Common myeloid progenitor, CD34-positive (primary cell): ENCODE results near the gene C1orf21.

Experiments
- CTCF ChIA-PET: fragments of 350-600 bp; sonication (Branson Sonifier 250); formaldehyde crosslinking; loops from one replicate; lab custom pipeline; 2021; ENCODE audit warnings: antibody characterized with exemption; lab: Charles Lee
- POLR2A ChIA-PET: fragments of 350-600 bp; sonication (Branson Sonifier 250); formaldehyde crosslinking; loops from one replicate; lab custom pipeline; 2021; ENCODE audit warnings: antibody characterized with exemption; lab: Charles Lee
- DNase-seq, 3 donors: peaks; one replicate each; pipeline versions ENCODE4 v3.0.0 to v3.0.0-alpha.2; 2013
- H3K27ac ChIP-seq, 2 experiments: 1 replicate in 1 of 2; 2 replicates in 1 of 2; pipeline ENCODE4 v1.7.0; 2013; ENCODE audit warnings: inconsistent platforms in 2 of 2, low read length in 2 of 2, mild to moderate bottlenecking in 2 of 2, low read depth in 1 of 2, moderate library complexity in 1 of 2; ENCODE audit not compliant: severe bottlenecking in 2 of 2, insufficient read depth in 1 of 2, poor library complexity in 1 of 2
- H3K27me3 ChIP-seq, 5 experiments: replicated peaks in 2 of 5; 1 replicate in 3 of 5; 2 replicates in 2 of 5; pipeline versions ENCODE4 v1.6.1 to v1.7.0; 2013; ENCODE audit warnings: low read length in 4 of 5, mild to moderate bottlenecking in 2 of 5, moderate library complexity in 2 of 5, inconsistent platforms in 1 of 5; ENCODE audit not compliant: insufficient read depth in 5 of 5, control insufficient read depth in 4 of 5
- H3K36me3 ChIP-seq, 4 experiments: 1 replicate in 2 of 4; 2 replicates in 2 of 4; pipeline versions ENCODE4 v1.6.1 to v1.7.0; 2013; ENCODE audit warnings: low read length in 3 of 4, control low read depth in 1 of 4, mild to moderate bottlenecking in 1 of 4; ENCODE audit not compliant: control insufficient read depth in 4 of 4, insufficient read depth in 4 of 4
- H3K4me1 ChIP-seq, 4 experiments: 1 replicate in 3 of 4; 2 replicates in 1 of 4; pipeline versions ENCODE4 v1.6.1 to v1.7.1; 2013; ENCODE audit warnings: low read length in 3 of 4, mild to moderate bottlenecking in 3 of 4, control low read depth in 1 of 4, inconsistent platforms in 1 of 4, moderate library complexity in 1 of 4; ENCODE audit not compliant: control insufficient read depth in 4 of 4, insufficient read depth in 4 of 4; ENCODE audit errors: control extremely low read depth in 1 of 4
- H3K4me3 ChIP-seq, 7 experiments: 1 replicate in 4 of 7; 2 replicates in 3 of 7; pipeline versions ENCODE4 v1.5.1 to v1.7.0; 2013; ENCODE audit warnings: mild to moderate bottlenecking in 7 of 7, low read length in 6 of 7, moderate library complexity in 6 of 7, inconsistent platforms in 2 of 7, low read depth in 2 of 7, control low read depth in 1 of 7; ENCODE audit not compliant: insufficient read depth in 4 of 7, control insufficient read depth in 1 of 7; ENCODE audit errors: extremely low read depth in 1 of 7
- H3K9me3 ChIP-seq, 5 experiments: 1 replicate in 4 of 5; 2 replicates in 1 of 5; pipeline versions ENCODE4 v1.6.1 to v1.7.1; 2013; ENCODE audit warnings: low read length in 4 of 5, mild to moderate bottlenecking in 2 of 5, inconsistent platforms in 1 of 5, low read depth in 1 of 5, moderate library complexity in 1 of 5; ENCODE audit not compliant: control insufficient read depth in 4 of 5, insufficient read depth in 2 of 5; ENCODE audit errors: control extremely low read depth in 1 of 5
- WGBS: methylation state at CpG from one replicate; pipeline ENCODE4 v1.1.5; 2013; ENCODE audit not compliant: insufficient coverage; 5-methylcytosine and 5-hydroxymethylcytosine counted together

Gene C1orf21

DNA sequence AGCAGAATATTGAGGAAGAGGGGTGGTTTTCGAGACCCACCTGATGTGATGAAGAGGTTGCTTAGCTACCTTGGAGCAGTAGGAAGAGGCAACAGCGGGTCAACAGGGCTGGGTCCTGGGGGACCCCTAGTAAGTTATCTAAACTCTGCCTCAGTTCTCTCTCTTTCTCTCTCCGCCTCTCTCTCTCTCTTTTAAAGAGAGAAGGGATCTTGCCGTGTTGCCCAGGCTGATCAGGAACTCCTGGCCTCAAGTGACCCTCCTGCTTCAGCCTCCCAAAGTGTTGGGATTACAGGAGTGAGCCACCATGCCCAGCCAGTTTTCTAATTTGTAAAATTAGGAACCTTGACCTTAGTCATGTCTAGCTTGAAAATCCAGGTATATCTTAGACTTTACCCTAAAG, 77.9 kb downstream of the C1orf21 start:
- no peak for DNase-seq
- no peaks in the 10 kb centered on the region for H3K36me3 ChIP-seq
- no peaks in the 10 kb centered on the region for H3K27me3 ChIP-seq
- peaks cover 0 to 8% (median 4%) of the 10 kb centered on the region in 4 experiments for H3K4me1 ChIP-seq
- H3K4me3 ChIP-seq, result no peak overlapping the region
- CTCF ChIA-PET, result interaction anchor here (1.1 to 1.4 kb wide), 3 partner anchors 17 to 217 kb away, joined by 3 to 4 read pairs (median 3); partner anchors contain the start of gene C1orf21
- POLR2A ChIA-PET, result no interaction called here
- peaks cover 0 to under 1% (median 0%) of the 10 kb centered on the region in 5 experiments for H3K9me3 ChIP-seq
- H3K27ac ChIP-seq, result no peak overlapping the region
- WGBS, result 92% methylated on average over 4 of the region's 4 CpGs

- no peak overlapping the region for H3K4me3 ChIP-seq
- ChIA-PET CTCF (interaction anchor here (0.7 to 0.9 kb wide), 2 partner anchors 15 to 389 kb away, joined by 3 to 4 read pairs; no protein-coding TSS in a partner anchor), POLR2A (no interaction called here)
- 94% methylated on average over 3 of the region's 7 CpGs for WGBS
- H3K27me3 ChIP-seq, result no peaks in the 10 kb centered on the region
- peaks cover 0 to 2% (median 0%) of the 10 kb centered on the region in 5 experiments for H3K9me3 ChIP-seq
- H3K4me1 ChIP-seq, result peaks cover 0 to 8% (median 4%) of the 10 kb centered on the region in 4 experiments
- no peaks in the 10 kb centered on the region for H3K36me3 ChIP-seq
- H3K27ac ChIP-seq, result no peak overlapping the region
- DNase-seq, result peak in 1 of 3 donors; percentile 55
Observed at GRCh38 chr1:184465489-184466146, 78.8 kb downstream of the C1orf21 start.

DNA sequence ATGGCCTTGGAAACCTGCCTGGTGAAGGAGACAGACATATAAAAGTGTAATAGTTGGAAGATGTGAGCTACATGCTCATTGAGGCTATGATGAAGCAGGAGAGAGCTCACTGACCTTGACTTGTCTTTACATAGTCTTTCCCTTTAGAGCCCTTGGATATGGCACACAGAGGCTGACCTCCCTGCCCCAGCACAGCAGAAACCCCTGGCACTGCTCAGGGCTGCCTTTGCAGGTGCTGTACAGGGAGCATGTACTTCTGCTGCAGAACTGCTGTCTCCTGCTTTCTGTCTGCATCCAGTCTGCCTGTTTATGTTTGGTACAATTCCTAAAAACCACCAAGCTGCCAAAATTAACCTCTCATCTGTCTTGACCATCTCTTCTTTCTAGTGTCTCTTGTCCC, 80.5 kb downstream of the C1orf21 start:
- no peaks in the 10 kb centered on the region for H3K27me3 ChIP-seq
- peaks cover 0 to 7% (median 2%) of the 10 kb centered on the region in 5 experiments for H3K9me3 ChIP-seq
- peaks cover 0 to 8% (median 0%) of the 10 kb centered on the region in 4 experiments for H3K36me3 ChIP-seq
- POLR2A ChIA-PET, result no interaction called here
- no peak for DNase-seq
- CTCF ChIA-PET, result interaction anchor here (1.3 to 1.4 kb wide), 3 partner anchors 13 to 30 kb away, joined by 3 to 5 read pairs (median 3); no protein-coding TSS in a partner anchor
- peaks cover 0 to 2% (median under 1%) of the 10 kb centered on the region in 4 experiments for H3K4me1 ChIP-seq
- no peak overlapping the region for H3K27ac ChIP-seq
- H3K4me3 ChIP-seq, result no peak overlapping the region

DNA sequence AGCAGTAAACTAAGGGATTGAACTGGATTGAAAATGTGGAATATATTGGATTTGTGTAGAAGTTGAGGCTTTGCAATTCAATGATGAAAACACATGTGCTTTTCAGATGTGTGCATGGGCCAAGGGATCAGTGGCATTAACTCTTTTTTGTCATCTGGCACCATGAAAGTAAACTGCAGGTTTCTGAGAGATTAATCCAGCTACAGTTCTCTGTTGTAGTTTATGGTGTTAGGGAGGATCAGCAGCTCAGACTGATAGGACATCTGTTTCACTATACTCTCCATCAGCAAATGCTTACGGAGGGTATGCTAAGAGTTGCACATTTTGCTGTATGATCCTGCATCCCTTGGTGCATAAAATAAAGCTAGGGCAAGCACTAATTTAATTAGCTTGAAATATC, 82.6 kb downstream of the C1orf21 start:
- no peak overlapping the region for H3K27ac ChIP-seq
- peaks cover 0 to 8% (median 4%) of the 10 kb centered on the region in 4 experiments for H3K36me3 ChIP-seq
- H3K4me3 ChIP-seq, result no peak overlapping the region
- ChIA-PET POLR2A (no interaction called here), CTCF (interaction anchor here (1.3 to 1.4 kb wide), 2 partner anchors 17 to 89 kb away, joined by 3 to 4 read pairs; no protein-coding TSS in a partner anchor)
- no peaks in the 10 kb centered on the region for H3K27me3 ChIP-seq
- 83% methylated on average over 1 of the region's 1 CpG for WGBS
- DNase-seq, result no peak
- peaks cover 5 to 17% (median 12%) of the 10 kb centered on the region in 5 experiments for H3K9me3 ChIP-seq
- no peaks in the 10 kb centered on the region for H3K4me1 ChIP-seq

DNA sequence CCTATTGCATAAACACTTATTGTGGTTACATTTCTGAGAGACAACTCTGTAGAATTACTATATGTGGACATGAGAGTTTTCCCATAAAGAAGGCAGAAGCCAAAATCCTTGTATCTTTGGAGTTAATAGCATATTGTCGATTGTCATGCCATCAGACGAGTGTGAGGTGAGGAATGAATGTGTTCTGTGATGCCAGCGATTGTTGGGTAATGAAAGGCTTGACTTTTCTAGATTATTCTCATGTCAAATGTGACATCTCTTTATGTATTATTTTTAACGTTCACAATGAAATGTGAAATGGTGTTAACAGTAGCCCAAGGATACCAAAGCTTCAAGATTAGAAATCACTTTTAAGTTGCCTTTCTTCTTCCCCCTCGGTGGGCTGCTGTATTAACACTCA, 84.9 kb downstream of the C1orf21 start:
- no peak for DNase-seq
- 100% methylated on average over 3 of the region's 5 CpGs for WGBS
- Histone ChIP-seq H3K4me3 (no peak overlapping the region), H3K27me3 (no peaks in the 10 kb centered on the region), H3K9me3 (peaks cover 10 to 27% (median 15%) of the 10 kb centered on the region in 5 experiments), H3K4me1 (no peaks in the 10 kb centered on the region), H3K36me3 (peaks cover 0 to 19% (median 10%) of the 10 kb centered on the region in 4 experiments), H3K27ac (no peak overlapping the region)
- ChIA-PET CTCF (interaction anchor here (0.7 to 1.7 kb wide), 3 partner anchors 14 to 26 kb away, joined by 3 to 4 read pairs (median 4); no protein-coding TSS in a partner anchor), POLR2A (interaction anchor here (0.6 kb wide), 1 partner anchor 229 kb away, joined by 3 read pairs; no protein-coding TSS in a partner anchor)

DNA sequence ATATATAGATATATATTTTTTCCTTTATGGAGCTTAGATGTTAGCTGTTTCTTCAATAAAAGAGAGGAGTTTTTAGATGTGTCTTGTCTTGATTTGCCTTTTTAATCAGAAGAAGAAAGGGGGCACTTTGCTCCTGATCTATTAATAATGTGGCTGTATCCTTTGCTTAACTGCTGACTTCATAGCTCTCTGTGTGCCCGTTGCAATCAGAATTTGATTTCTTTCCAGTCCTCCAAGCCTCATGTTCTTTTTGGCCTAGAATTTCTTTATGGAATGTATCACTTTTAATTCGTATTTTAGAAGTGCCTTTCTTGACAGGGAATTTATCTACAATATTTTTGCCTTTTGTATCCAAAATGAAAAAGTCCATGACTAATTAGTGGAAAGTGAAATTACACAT, 85.3 kb downstream of the C1orf21 start:
- DNase-seq, result no peak
- POLR2A ChIA-PET, result interaction anchor here (0.6 kb wide), 1 partner anchor 229 kb away, joined by 3 read pairs; no protein-coding TSS in a partner anchor
- no peaks in the 10 kb centered on the region for H3K27me3 ChIP-seq
- no peak overlapping the region for H3K27ac ChIP-seq
- WGBS, result 100% methylated on average over 1 of the region's 2 CpGs
- peaks cover 0 to 23% (median 11%) of the 10 kb centered on the region in 4 experiments for H3K36me3 ChIP-seq
- no peaks in the 10 kb centered on the region for H3K4me1 ChIP-seq
- H3K4me3 ChIP-seq, result no peak overlapping the region
- H3K9me3 ChIP-seq, result peaks cover 10 to 31% (median 15%) of the 10 kb centered on the region in 5 experiments
- CTCF ChIA-PET, result interaction anchor here (1.7 kb wide), 1 partner anchor 14 kb away, joined by 4 read pairs; no protein-coding TSS in a partner anchor
